ENCODE measurements around the gene NME8.

The NME8 gene

GRCh38 chr7:37932543-37932942, 84.1 kb downstream of the NME8 start:
- Histone ChIP-seq H3K27ac (ENCODE audit: insufficient read depth, low read depth, low read length, poor library complexity, severe bottlenecking) (no peak overlapping the region), H3K36me3 (ENCODE audit: control insufficient read depth, insufficient read depth, low read length) (no peaks in the 10 kb centered on the region), H3K4me1 (ENCODE audit: control insufficient read depth, insufficient read depth, low read length) (no peaks in the 10 kb centered on the region), H3K27me3 (ENCODE audit: control insufficient read depth, insufficient read depth, low read length, poor library complexity, severe bottlenecking) (no peaks in the 10 kb centered on the region), H3K9me3 (ENCODE audit: control insufficient read depth, low read length) (no peaks in the 10 kb centered on the region), H3K4me3 (ENCODE audit: insufficient read depth, low read depth, low read length) (no peak overlapping the region)
- WGBS, 2 experiments = 70 to 87% methylated on average over 2 of the region's 2 CpGs

- Histone ChIP-seq H3K27ac (ENCODE audit: insufficient read depth, low read depth, low read length, poor library complexity, severe bottlenecking) (no peak overlapping the region), H3K27me3 (ENCODE audit: control insufficient read depth, insufficient read depth, low read length, poor library complexity, severe bottlenecking) (no peaks in the 10 kb centered on the region), H3K9me3 (ENCODE audit: control insufficient read depth, low read length) (no peaks in the 10 kb centered on the region), H3K4me3 (ENCODE audit: insufficient read depth, low read depth, low read length) (no peak overlapping the region), H3K36me3 (ENCODE audit: control insufficient read depth, insufficient read depth, low read length) (no peaks in the 10 kb centered on the region), H3K4me1 (ENCODE audit: control insufficient read depth, insufficient read depth, low read length) (no peaks in the 10 kb centered on the region)
- WGBS, 2 experiments = 93 to 96% methylated on average over 5 to 9 of the region's 9 CpGs
These were observed 84.7 kb downstream of the NME8 start for GRCh38 chr7:37933018-37933566.

DNA sequence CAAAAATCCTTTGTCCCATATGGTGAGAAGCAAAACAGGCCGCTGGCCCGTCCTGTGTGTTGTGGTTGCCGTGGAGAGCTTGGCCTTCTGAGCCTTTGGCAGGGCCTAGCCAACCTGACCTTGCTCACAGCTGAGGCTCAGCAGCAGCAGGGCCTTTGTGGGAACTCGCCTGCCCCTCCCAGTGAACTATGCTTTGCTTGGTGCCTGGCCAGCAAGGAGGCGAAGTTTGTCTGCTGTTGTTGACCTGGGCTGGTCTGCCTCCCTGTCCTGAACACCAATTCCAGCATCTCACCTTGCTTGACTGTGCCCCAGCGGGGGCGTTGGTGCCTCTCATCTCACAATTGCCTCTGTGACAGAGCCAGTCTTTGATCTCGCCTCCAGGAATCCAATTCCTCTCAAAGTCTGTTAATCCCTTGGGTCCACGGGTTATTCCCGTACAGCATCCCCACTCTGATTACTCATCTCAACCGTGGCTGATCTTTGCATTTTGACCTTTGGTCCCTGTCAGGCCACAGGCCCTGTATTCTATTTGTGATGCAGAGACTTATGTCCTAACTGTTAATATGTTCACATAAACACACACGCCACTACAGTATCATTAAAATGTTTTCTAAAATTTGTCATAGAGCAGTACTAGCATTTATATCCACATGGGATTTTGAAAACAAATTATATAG, 94.7 kb downstream of the NME8 start:
- Histone ChIP-seq H3K36me3 (ENCODE audit: control insufficient read depth, insufficient read depth, low read length) (no peaks in the 10 kb centered on the region), H3K4me1 (ENCODE audit: control insufficient read depth, insufficient read depth, low read length) (peaks cover 7% of the 10 kb centered on the region), H3K27me3 (ENCODE audit: control insufficient read depth, insufficient read depth, low read length, poor library complexity, severe bottlenecking) (no peaks in the 10 kb centered on the region), H3K27ac (ENCODE audit: insufficient read depth, low read depth, low read length, poor library complexity, severe bottlenecking) (peak overlapping the region; percentile 52), H3K9me3 (ENCODE audit: control insufficient read depth, low read length) (no peaks in the 10 kb centered on the region), H3K4me3 (ENCODE audit: insufficient read depth, low read depth, low read length) (no peak overlapping the region)
- 64 to 69% methylated on average over 11 to 12 of the region's 12 CpGs for WGBS, 2 experiments

GRCh38 chr7:37943905-37944736, 95.7 kb downstream of the NME8 start:
- Histone ChIP-seq H3K27me3 (ENCODE audit: control insufficient read depth, insufficient read depth, low read length, poor library complexity, severe bottlenecking) (no peaks in the 10 kb centered on the region), H3K4me1 (ENCODE audit: control insufficient read depth, insufficient read depth, low read length) (peaks cover 7% of the 10 kb centered on the region), H3K4me3 (ENCODE audit: insufficient read depth, low read depth, low read length) (no peak overlapping the region), H3K27ac (ENCODE audit: insufficient read depth, low read depth, low read length, poor library complexity, severe bottlenecking) (no peak overlapping the region), H3K36me3 (ENCODE audit: control insufficient read depth, insufficient read depth, low read length) (no peaks in the 10 kb centered on the region), H3K9me3 (ENCODE audit: control insufficient read depth, low read length) (no peaks in the 10 kb centered on the region)
- WGBS, 2 experiments = 90 to 96% methylated on average over 8 of the region's 8 CpGs

DNA sequence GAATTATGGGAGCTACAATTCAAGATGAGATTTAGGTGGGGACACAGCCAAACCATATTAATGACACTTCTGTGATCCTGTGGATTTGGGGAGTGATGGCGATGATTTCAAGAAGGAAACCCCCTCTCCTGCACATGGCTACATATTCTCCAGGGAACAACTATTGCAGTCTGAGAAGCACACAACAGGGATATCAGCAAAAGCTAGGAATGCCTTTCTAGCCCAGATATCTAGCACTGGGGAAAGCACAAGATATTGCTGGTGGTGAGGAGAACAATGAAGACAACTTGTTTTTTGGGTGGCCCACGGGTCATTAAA, 96.3 kb downstream of the NME8 start:
- Histone ChIP-seq H3K4me3 (ENCODE audit: insufficient read depth, low read depth, low read length) (no peak overlapping the region), H3K4me1 (ENCODE audit: control insufficient read depth, insufficient read depth, low read length) (peaks cover 7% of the 10 kb centered on the region), H3K27ac (ENCODE audit: insufficient read depth, low read depth, low read length, poor library complexity, severe bottlenecking) (no peak overlapping the region), H3K27me3 (ENCODE audit: control insufficient read depth, insufficient read depth, low read length, poor library complexity, severe bottlenecking) (no peaks in the 10 kb centered on the region), H3K9me3 (ENCODE audit: control insufficient read depth, low read length) (no peaks in the 10 kb centered on the region), H3K36me3 (ENCODE audit: control insufficient read depth, insufficient read depth, low read length) (no peaks in the 10 kb centered on the region)
- 94 to 96% methylated on average over 2 of the region's 2 CpGs for WGBS, 2 experiments

DNA sequence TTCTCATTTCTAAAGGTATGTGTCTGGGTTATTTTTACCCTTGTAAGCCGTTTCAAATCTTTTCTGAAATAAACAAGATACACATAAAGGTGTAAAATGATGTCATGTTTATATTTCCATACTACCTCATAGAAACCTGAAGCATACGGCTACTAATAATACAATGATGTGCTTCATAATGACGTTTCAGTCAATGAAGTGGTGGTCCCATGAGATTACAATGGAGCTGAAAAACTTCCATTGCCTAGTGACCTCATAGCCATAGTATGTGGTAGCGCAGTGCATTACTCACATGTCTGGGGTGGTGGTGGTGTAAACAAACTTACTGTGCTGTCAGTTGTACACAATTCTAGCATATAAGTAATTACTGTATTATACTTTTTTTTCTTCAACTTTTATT, 96.9 kb downstream of the NME8 start:
- H3K27me3 ChIP-seq (ENCODE audit: control insufficient read depth, insufficient read depth, low read length, poor library complexity, severe bottlenecking) = no peaks in the 10 kb centered on the region
- no peak overlapping the region for H3K27ac ChIP-seq (ENCODE audit: insufficient read depth, low read depth, low read length, poor library complexity, severe bottlenecking)
- WGBS, 2 experiments = 89 to 99% methylated on average over 2 to 3 of the region's 4 CpGs
- H3K4me1 ChIP-seq (ENCODE audit: control insufficient read depth, insufficient read depth, low read length) = peaks cover 7% of the 10 kb centered on the region
- no peaks in the 10 kb centered on the region for H3K9me3 ChIP-seq (ENCODE audit: control insufficient read depth, low read length)
- H3K36me3 ChIP-seq (ENCODE audit: control insufficient read depth, insufficient read depth, low read length) = no peaks in the 10 kb centered on the region
- no peak overlapping the region for H3K4me3 ChIP-seq (ENCODE audit: insufficient read depth, low read depth, low read length)

- no peaks in the 10 kb centered on the region for H3K27me3 ChIP-seq (ENCODE audit: control insufficient read depth, insufficient read depth, low read length, poor library complexity, severe bottlenecking)
- H3K27ac ChIP-seq (ENCODE audit: insufficient read depth, low read depth, low read length, poor library complexity, severe bottlenecking) = no peak overlapping the region
- no peaks in the 10 kb centered on the region for H3K36me3 ChIP-seq (ENCODE audit: control insufficient read depth, insufficient read depth, low read length)
- 93% methylated on average over 7 of the region's 7 CpGs for WGBS, 2 experiments
- H3K9me3 ChIP-seq (ENCODE audit: control insufficient read depth, low read length) = no peaks in the 10 kb centered on the region
- no peak overlapping the region for H3K4me3 ChIP-seq (ENCODE audit: insufficient read depth, low read depth, low read length)
- H3K4me1 ChIP-seq (ENCODE audit: control insufficient read depth, insufficient read depth, low read length) = peaks cover 7% of the 10 kb centered on the region
These were observed 98.9 kb downstream of the NME8 start for GRCh38 chr7:37947138-37947940.

DNA sequence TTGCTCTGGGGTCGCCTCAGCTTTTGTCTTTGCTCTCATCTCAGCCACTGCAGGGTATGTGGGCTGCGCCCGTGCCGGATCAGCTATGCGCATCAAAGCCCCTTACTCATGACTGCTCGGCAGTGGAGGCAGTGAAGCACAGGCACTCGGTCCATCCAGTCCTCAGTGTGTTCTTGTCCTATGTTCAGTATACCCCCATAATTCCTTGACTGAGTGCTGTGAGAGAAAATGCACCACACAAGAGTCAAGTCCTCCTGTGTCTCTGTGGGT, 99.5 kb downstream of the NME8 start:
- H3K36me3 ChIP-seq (ENCODE audit: control insufficient read depth, insufficient read depth, low read length) = no peaks in the 10 kb centered on the region
- H3K27me3 ChIP-seq (ENCODE audit: control insufficient read depth, insufficient read depth, low read length, poor library complexity, severe bottlenecking) = no peaks in the 10 kb centered on the region
- H3K27ac ChIP-seq (ENCODE audit: insufficient read depth, low read depth, low read length, poor library complexity, severe bottlenecking) = no peak overlapping the region
- H3K9me3 ChIP-seq (ENCODE audit: control insufficient read depth, low read length) = no peaks in the 10 kb centered on the region
- peaks cover 3% of the 10 kb centered on the region for H3K4me1 ChIP-seq (ENCODE audit: control insufficient read depth, insufficient read depth, low read length)
- WGBS, 2 experiments = 79 to 81% methylated on average over 7 of the region's 7 CpGs
- H3K4me3 ChIP-seq (ENCODE audit: insufficient read depth, low read depth, low read length) = no peak overlapping the region

All from ectodermal cell (in vitro differentiated cells).